ENCODE results near the gene C2CD3. TPM values are rescaled to one million over a fixed set of nuclear protein-coding genes. Genes with fewer than 3 reads are reported as not detected.
A peak's percentile ranks its signal among the peaks of the same experiment; 100 is the strongest.
"Not testable (repeated sequence)": the region's sequence is repeated elsewhere in the genome, so short reads cannot be mapped to it uniquely, and the experiment has no call there.

Gene C2CD3
- polyA plus RNA-seq, 3 donors from 2014 or later = 0.93 to 16.0 (median 5.1) TPM

GRCh38 chr11:74144592-74144991, 26.2 kb downstream of the C2CD3 start:
- H3K36me3 Mint-ChIP-seq = peaks cover 3 to 15% (median 12%) of the 10 kb centered on the region in 3 donors
- DNase-seq = no peak
- H3K4me1 Mint-ChIP-seq = peaks cover 0 to 6% of the 10 kb centered on the region in 2 donors
- H3K27ac Mint-ChIP-seq = no peak overlapping the region
- H3K9me3 Mint-ChIP-seq = no peaks in the 10 kb centered on the region
- no peaks in the 10 kb centered on the region for H3K27me3 Mint-ChIP-seq (ENCODE audit: low read depth in 3 of 3)
- H3K4me3 Mint-ChIP-seq = no peak overlapping the region

- Mint-ChIP-seq H3K27ac (no peak overlapping the region), H3K27me3 (ENCODE audit: low read depth in 3 of 3) (no peaks in the 10 kb centered on the region), H3K4me1 (peaks cover 0 to 6% of the 10 kb centered on the region in 2 donors), H3K4me3 (no peak overlapping the region), H3K36me3 (peaks cover 11 to 25% (median 19%) of the 10 kb centered on the region in 3 donors), H3K9me3 (no peaks in the 10 kb centered on the region)
- no peak for DNase-seq
Measured at GRCh38 chr11:74142624-74143023, 28.2 kb downstream of the C2CD3 start.

GRCh38 chr11:74141908-74142307, 28.9 kb downstream of the C2CD3 start:
- DNase-seq = no peak
- Mint-ChIP-seq H3K4me3 (no peak overlapping the region), H3K27me3 (ENCODE audit: low read depth in 3 of 3) (no peaks in the 10 kb centered on the region), H3K4me1 (peaks cover 0 to 6% of the 10 kb centered on the region in 2 donors), H3K9me3 (no peaks in the 10 kb centered on the region), H3K27ac (no peak overlapping the region), H3K36me3 (peaks cover 13 to 28% (median 16%) of the 10 kb centered on the region in 3 donors)

- no peaks in the 10 kb centered on the region for H3K27me3 Mint-ChIP-seq (ENCODE audit: low read depth in 3 of 3)
- peaks cover 0 to 6% of the 10 kb centered on the region in 2 donors for H3K4me1 Mint-ChIP-seq
- H3K36me3 Mint-ChIP-seq = peaks cover 14 to 30% (median 16%) of the 10 kb centered on the region in 3 donors
- H3K27ac Mint-ChIP-seq = no peak overlapping the region
- H3K4me3 Mint-ChIP-seq = no peak overlapping the region
- no peaks in the 10 kb centered on the region for H3K9me3 Mint-ChIP-seq
- DNase-seq = no peak
Measured at GRCh38 chr11:74141241-74141695, 29.5 kb downstream of the C2CD3 start.

- not testable (repeated sequence) for H3K27ac Mint-ChIP-seq; DNase-seq; H3K4me3 Mint-ChIP-seq; H3K9me3 Mint-ChIP-seq; H3K27me3 Mint-ChIP-seq (ENCODE audit: low read depth in 3 of 3); H3K4me1 Mint-ChIP-seq
- H3K36me3 Mint-ChIP-seq = peaks cover 7 to 29% (median 11%) of the 10 kb centered on the region in 3 donors
Measured at GRCh38 chr11:74139919-74140431, 30.8 kb downstream of the C2CD3 start.

GRCh38 chr11:74139151-74139918, 31.5 kb downstream of the C2CD3 start:
- Mint-ChIP-seq H3K27ac (no peak overlapping the region), H3K27me3 (ENCODE audit: low read depth in 3 of 3) (no peaks in the 10 kb centered on the region), H3K36me3 (peaks cover 7 to 28% (median 13%) of the 10 kb centered on the region in 3 donors), H3K4me1 (peaks cover 0 to 6% of the 10 kb centered on the region in 2 donors), H3K9me3 (no peaks in the 10 kb centered on the region), H3K4me3 (no peak overlapping the region)
- DNase-seq = no peak

- Mint-ChIP-seq H3K27me3 (ENCODE audit: low read depth in 3 of 3) (no peaks in the 10 kb centered on the region), H3K36me3 (peaks cover 7 to 33% (median 13%) of the 10 kb centered on the region in 3 donors), H3K4me3 (no peak overlapping the region), H3K27ac (no peak overlapping the region), H3K4me1 (peaks cover 0 to 6% of the 10 kb centered on the region in 2 donors), H3K9me3 (no peaks in the 10 kb centered on the region)
- no peak for DNase-seq
Measured at GRCh38 chr11:74138572-74138971, 32.2 kb downstream of the C2CD3 start.

- Mint-ChIP-seq H3K27ac (peak overlapping the region in 1 of 6 donors; percentile 71), H3K9me3 (no peaks in the 10 kb centered on the region), H3K36me3 (peaks cover 7 to 34% (median 14%) of the 10 kb centered on the region in 3 donors), H3K27me3 (ENCODE audit: low read depth in 3 of 3) (no peaks in the 10 kb centered on the region), H3K4me3 (no peak overlapping the region), H3K4me1 (peaks cover 0 to 6% of the 10 kb centered on the region in 2 donors)
- no peak for DNase-seq
Measured at GRCh38 chr11:74138021-74138420, 32.8 kb downstream of the C2CD3 start.

- Mint-ChIP-seq H3K27ac (no peak overlapping the region), H3K36me3 (peaks cover 22 to 48% (median 22%) of the 10 kb centered on the region in 3 donors), H3K4me1 (no peaks in the 10 kb centered on the region), H3K4me3 (no peak overlapping the region), H3K27me3 (ENCODE audit: low read depth in 3 of 3) (no peaks in the 10 kb centered on the region), H3K9me3 (no peaks in the 10 kb centered on the region)
- DNase-seq = no peak
Measured at GRCh38 chr11:74135127-74135840, 35.5 kb downstream of the C2CD3 start.

GRCh38 chr11:74134661-74135060, 36.1 kb downstream of the C2CD3 start:
- H3K27me3 Mint-ChIP-seq (ENCODE audit: low read depth in 3 of 3) = no peaks in the 10 kb centered on the region
- no peak for DNase-seq
- no peaks in the 10 kb centered on the region for H3K9me3 Mint-ChIP-seq
- H3K27ac Mint-ChIP-seq = no peak overlapping the region
- H3K36me3 Mint-ChIP-seq = peaks cover 22 to 49% (median 24%) of the 10 kb centered on the region in 3 donors
- no peak overlapping the region for H3K4me3 Mint-ChIP-seq
- no peaks in the 10 kb centered on the region for H3K4me1 Mint-ChIP-seq

- no peaks in the 10 kb centered on the region for H3K4me1 Mint-ChIP-seq
- peaks cover 21 to 46% (median 23%) of the 10 kb centered on the region in 3 donors for H3K36me3 Mint-ChIP-seq
- H3K4me3 Mint-ChIP-seq = no peak overlapping the region
- H3K27ac Mint-ChIP-seq = no peak overlapping the region
- no peaks in the 10 kb centered on the region for H3K9me3 Mint-ChIP-seq
- DNase-seq = no peak
- H3K27me3 Mint-ChIP-seq (ENCODE audit: low read depth in 3 of 3) = no peaks in the 10 kb centered on the region
Measured at GRCh38 chr11:74133436-74133835, 37.4 kb downstream of the C2CD3 start.

GRCh38 chr11:74132833-74133232, 38.0 kb downstream of the C2CD3 start:
- Mint-ChIP-seq H3K36me3 (peaks cover 15 to 40% (median 17%) of the 10 kb centered on the region in 3 donors), H3K9me3 (no peaks in the 10 kb centered on the region), H3K4me3 (no peak overlapping the region), H3K4me1 (no peaks in the 10 kb centered on the region), H3K27me3 (ENCODE audit: low read depth in 3 of 3) (no peaks in the 10 kb centered on the region), H3K27ac (no peak overlapping the region)
- DNase-seq = no peak

GRCh38 chr11:74129121-74129520, 41.7 kb downstream of the C2CD3 start:
- peaks cover 9 to 28% (median 17%) of the 10 kb centered on the region in 3 donors for H3K36me3 Mint-ChIP-seq
- H3K4me1 Mint-ChIP-seq; H3K27me3 Mint-ChIP-seq (ENCODE audit: low read depth in 3 of 3); DNase-seq; H3K9me3 Mint-ChIP-seq; H3K4me3 Mint-ChIP-seq; H3K27ac Mint-ChIP-seq: not testable (repeated sequence)

- H3K27ac Mint-ChIP-seq = peak overlapping the region in 1 of 6 donors; percentile 24
- H3K9me3 Mint-ChIP-seq = no peaks in the 10 kb centered on the region
- no peak overlapping the region for H3K4me3 Mint-ChIP-seq
- no peaks in the 10 kb centered on the region for H3K4me1 Mint-ChIP-seq
- no peak for DNase-seq
- H3K36me3 Mint-ChIP-seq = peaks cover 18 to 22% (median 19%) of the 10 kb centered on the region in 3 donors
- H3K27me3 Mint-ChIP-seq (ENCODE audit: low read depth in 3 of 3) = no peaks in the 10 kb centered on the region
Measured at GRCh38 chr11:74123008-74123448, 47.8 kb downstream of the C2CD3 start.
